Mesendoderm (in vitro differentiated cells): ENCODE data around the gene PPA2.

Experiments
- DNase-seq: peaks from one replicate; pipeline ENCODE4 v3.0.0; 2013
- H2AK5ac ChIP-seq: 2 replicates; pipeline ENCODE4 v1.6.1; 2013; ENCODE audit warnings: low read length, inconsistent platforms
- H2BK120ac ChIP-seq: 2 replicates; pipeline ENCODE4 v1.6.1; 2013; ENCODE audit warnings: low read depth, mild to moderate bottlenecking, low read length, moderate library complexity, mixed read lengths
- H2BK15ac ChIP-seq: replicated peaks from 2 replicates; pipeline ENCODE4 v1.6.1; 2013; ENCODE audit warnings: low read depth, mild to moderate bottlenecking, moderate library complexity
- H2BK5ac ChIP-seq: 2 replicates; pipeline ENCODE4 v1.6.1; 2013; ENCODE audit warnings: low read length, inconsistent platforms
- H3K18ac ChIP-seq: 2 replicates; pipeline ENCODE4 v1.6.1; 2013; ENCODE audit warnings: mild to moderate bottlenecking, low read length, mixed read lengths
- H3K23ac ChIP-seq: one replicate; pipeline ENCODE4 v1.6.1; 2013; ENCODE audit warnings: low read length
- H3K27ac ChIP-seq: 2 replicates; pipeline ENCODE4 v1.5.1; 2013; ENCODE audit warnings: low read depth, mild to moderate bottlenecking, inconsistent platforms, low read length, moderate library complexity
- H3K27me3 ChIP-seq: 2 replicates; pipeline ENCODE4 v1.6.1; 2013; ENCODE audit warnings: low read length, control low read depth, mild to moderate bottlenecking, inconsistent platforms; ENCODE audit not compliant: insufficient read depth, poor library complexity
- H3K36me3 ChIP-seq: 2 replicates; pipeline ENCODE4 v1.6.1; 2013; ENCODE audit warnings: low read length, inconsistent platforms; ENCODE audit not compliant: control insufficient read depth, insufficient read depth
- H3K4ac ChIP-seq: one replicate; pipeline ENCODE4 v1.6.1; 2013; ENCODE audit warnings: low read depth, mild to moderate bottlenecking, low read length, moderate library complexity
- H3K4me1 ChIP-seq: 2 replicates; pipeline ENCODE4 v1.6.1; 2013; ENCODE audit warnings: low read depth, low read length, inconsistent platforms; ENCODE audit not compliant: control insufficient read depth
- H3K4me2 ChIP-seq: 2 replicates; pipeline ENCODE4 v1.6.1; 2013; ENCODE audit warnings: low read length
- H3K4me3 ChIP-seq: 2 replicates; pipeline ENCODE4 v1.5.1; 2013; ENCODE audit warnings: mild to moderate bottlenecking, low read length
- H3K56ac ChIP-seq: one replicate; pipeline ENCODE4 v1.6.1; 2013; ENCODE audit warnings: low read length
- H3K79me1 ChIP-seq: 2 replicates; pipeline ENCODE4 v1.6.1; 2013; ENCODE audit warnings: low read length, inconsistent platforms
- H3K79me2 ChIP-seq: 2 replicates; pipeline ENCODE4 v1.6.1; 2013; ENCODE audit warnings: mild to moderate bottlenecking, low read length; ENCODE audit not compliant: control insufficient read depth, insufficient read depth
- H3K9ac ChIP-seq: 2 replicates; pipeline ENCODE4 v1.6.1; 2013; ENCODE audit warnings: low read length, inconsistent platforms
- H4K5ac ChIP-seq: one replicate; pipeline ENCODE4 v1.6.1; 2013; ENCODE audit warnings: low read length
- H4K8ac ChIP-seq: one replicate; pipeline ENCODE4 v1.6.1; 2013; ENCODE audit warnings: low read depth, mild to moderate bottlenecking, control low read depth, low read length, moderate library complexity
- whole genome bisulfite sequencing: extraction: QIAGEN DNeasy Blood & Tissue Kit; methylation state at CpG from one replicate; pipeline ENCODE4 v1.1.7; 2013; ENCODE audit warnings: low lambda C conversion rate, missing lambda C conversion rate; ENCODE audit not compliant: insufficient coverage; ENCODE audit errors: extremely low coverage; 5-methylcytosine and 5-hydroxymethylcytosine counted together

Gene PPA2

DNA sequence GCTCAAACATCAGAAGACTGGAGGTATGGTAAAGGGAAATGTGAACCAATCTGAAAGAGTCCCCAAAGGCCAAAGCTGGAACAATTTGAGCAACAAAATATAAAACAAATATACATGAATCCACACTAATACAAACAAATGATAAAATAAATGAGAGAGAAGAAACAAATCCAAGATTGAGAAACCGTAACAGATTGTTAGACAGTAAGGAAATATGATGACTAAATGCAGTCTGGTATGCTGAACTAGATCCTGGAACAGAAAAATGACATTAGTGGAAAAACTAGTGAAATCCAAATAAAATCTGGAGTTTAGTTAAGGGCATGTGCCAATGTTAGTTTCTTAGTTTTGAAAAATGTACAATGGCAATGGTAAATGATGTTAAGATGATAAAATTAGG, 15.9 kb downstream of the PPA2 start:
- Histone ChIP-seq H3K4me1 (no peaks in the 10 kb centered on the region), H3K27ac (no peak overlapping the region), H3K27me3 (no peaks in the 10 kb centered on the region), H3K4ac (no peak overlapping the region), H2BK5ac (no peak overlapping the region), H3K4me2 (no peak overlapping the region), H4K8ac (no peak overlapping the region), H2BK120ac (no peak overlapping the region), H2BK15ac (no peak overlapping the region), H4K5ac (no peak overlapping the region), H3K23ac (no peak overlapping the region), H3K18ac (no peak overlapping the region), H3K79me1 (peaks cover 3% of the 10 kb centered on the region), H3K9ac (no peak overlapping the region), H3K4me3 (no peak overlapping the region), H3K36me3 (no peaks in the 10 kb centered on the region), H2AK5ac (no peak overlapping the region), H3K56ac (no peak overlapping the region), H3K79me2 (no peaks in the 10 kb centered on the region)
- DNase-seq = no peak
- no CpG with 5 or more reads among the region's 1 CpG for WGBS

DNA sequence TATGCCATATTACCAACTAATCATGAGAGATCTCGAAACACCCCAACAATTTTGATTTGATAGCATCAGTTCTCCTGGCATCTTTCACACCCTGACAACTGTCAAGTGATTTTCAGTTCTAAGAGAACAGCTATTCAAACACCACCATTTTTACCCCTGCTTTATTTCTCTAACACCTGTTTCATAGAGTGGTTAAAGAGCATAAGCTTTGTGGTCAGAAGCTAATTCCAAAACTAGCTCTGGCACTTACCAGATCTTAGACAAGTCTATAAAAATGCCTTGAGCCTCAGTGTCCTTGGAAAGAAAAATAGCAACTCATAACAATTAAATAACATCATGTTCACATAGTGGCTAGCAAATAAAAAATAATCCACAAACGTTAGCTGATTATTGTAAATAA, 17.9 kb downstream of the PPA2 start:
- Histone ChIP-seq H3K9ac (no peak overlapping the region), H4K8ac (no peak overlapping the region), H3K23ac (no peak overlapping the region), H3K27ac (no peak overlapping the region), H2BK5ac (no peak overlapping the region), H4K5ac (no peak overlapping the region), H3K4me2 (no peak overlapping the region), H3K18ac (no peak overlapping the region), H2BK15ac (no peak overlapping the region), H3K4ac (no peak overlapping the region), H3K56ac (no peak overlapping the region), H3K4me3 (no peak overlapping the region), H2AK5ac (no peak overlapping the region), H3K4me1 (no peaks in the 10 kb centered on the region), H3K79me2 (no peaks in the 10 kb centered on the region), H2BK120ac (no peak overlapping the region), H3K79me1 (peaks cover 2% of the 10 kb centered on the region), H3K27me3 (no peaks in the 10 kb centered on the region), H3K36me3 (no peaks in the 10 kb centered on the region)
- no peak for DNase-seq
- 100% methylated on average over 1 of the region's 2 CpGs for WGBS

DNA sequence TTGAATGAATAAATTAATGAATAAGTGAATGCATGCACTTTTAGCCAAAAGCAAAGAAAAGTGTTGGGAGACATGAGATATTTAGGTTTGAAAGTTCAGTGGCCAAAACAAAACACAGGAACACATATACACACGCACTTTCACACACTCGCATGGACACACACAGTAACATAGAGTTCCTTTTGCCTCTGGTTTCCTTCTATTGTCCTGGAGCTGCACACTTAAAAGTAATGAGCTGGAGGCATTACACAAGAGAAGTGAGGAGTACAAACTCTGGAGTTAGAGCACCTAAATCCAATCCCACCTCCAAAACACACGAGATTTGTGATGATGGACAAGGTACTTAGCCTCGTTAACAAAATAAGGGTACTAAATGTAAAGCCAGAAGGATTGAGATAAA, 18.7 kb downstream of the PPA2 start:
- Histone ChIP-seq H3K79me2 (no peaks in the 10 kb centered on the region), H2AK5ac (no peak overlapping the region), H3K9ac (no peak overlapping the region), H3K56ac (no peak overlapping the region), H3K79me1 (peaks cover 2% of the 10 kb centered on the region), H4K5ac (no peak overlapping the region), H3K4me1 (no peaks in the 10 kb centered on the region), H3K27ac (no peak overlapping the region), H3K4me3 (no peak overlapping the region), H2BK15ac (no peak overlapping the region), H4K8ac (no peak overlapping the region), H3K4ac (no peak overlapping the region), H3K23ac (no peak overlapping the region), H3K27me3 (no peaks in the 10 kb centered on the region), H3K36me3 (no peaks in the 10 kb centered on the region), H2BK5ac (no peak overlapping the region), H3K4me2 (no peak overlapping the region), H2BK120ac (no peak overlapping the region), H3K18ac (no peak overlapping the region)
- no peak for DNase-seq
- no CpG with 5 or more reads among the region's 4 CpGs for WGBS

DNA sequence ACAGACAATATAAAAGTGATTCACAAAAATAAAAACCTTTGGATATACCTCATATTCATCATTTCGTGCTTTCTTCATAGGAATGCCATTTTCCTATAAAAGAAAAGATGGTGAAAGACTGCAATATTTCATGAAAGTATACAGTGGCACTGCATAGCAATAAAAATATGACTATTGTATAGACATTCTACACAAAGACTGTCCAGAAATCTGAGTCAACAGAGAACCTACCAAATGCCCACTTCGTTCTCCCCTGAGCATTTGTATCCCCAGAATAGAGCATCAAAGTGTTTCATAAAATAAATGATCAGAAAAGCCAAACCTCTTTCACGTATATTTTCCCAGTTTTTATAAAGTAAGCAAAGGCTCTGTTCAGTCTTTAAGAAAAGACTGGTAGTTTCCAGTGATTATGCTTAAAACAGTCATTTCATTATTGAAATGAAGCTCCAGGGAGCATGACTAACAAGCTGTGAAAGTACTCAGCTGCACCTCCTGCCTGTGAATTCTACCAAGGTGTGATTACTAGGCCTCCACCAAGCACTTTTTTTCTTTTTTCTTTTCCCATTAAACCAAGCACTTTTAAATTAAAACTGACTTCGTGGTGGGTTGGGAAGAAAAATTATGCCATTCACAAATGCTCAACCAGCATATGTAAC, 20.2 kb downstream of the PPA2 start:
- Histone ChIP-seq H3K4me1 (no peaks in the 10 kb centered on the region), H4K5ac (no peak overlapping the region), H3K4me3 (no peak overlapping the region), H2BK15ac (no peak overlapping the region), H2AK5ac (no peak overlapping the region), H3K79me2 (no peaks in the 10 kb centered on the region), H3K18ac (no peak overlapping the region), H3K27ac (no peak overlapping the region), H3K4ac (no peak overlapping the region), H3K36me3 (no peaks in the 10 kb centered on the region), H3K79me1 (peaks cover 2% of the 10 kb centered on the region), H2BK5ac (no peak overlapping the region), H3K23ac (no peak overlapping the region), H4K8ac (no peak overlapping the region), H3K4me2 (no peak overlapping the region), H3K56ac (no peak overlapping the region), H2BK120ac (no peak overlapping the region), H3K9ac (no peak overlapping the region), H3K27me3 (no peaks in the 10 kb centered on the region)
- no CpG with 5 or more reads among the region's 4 CpGs for WGBS
- peak; percentile 59 for DNase-seq

DNA sequence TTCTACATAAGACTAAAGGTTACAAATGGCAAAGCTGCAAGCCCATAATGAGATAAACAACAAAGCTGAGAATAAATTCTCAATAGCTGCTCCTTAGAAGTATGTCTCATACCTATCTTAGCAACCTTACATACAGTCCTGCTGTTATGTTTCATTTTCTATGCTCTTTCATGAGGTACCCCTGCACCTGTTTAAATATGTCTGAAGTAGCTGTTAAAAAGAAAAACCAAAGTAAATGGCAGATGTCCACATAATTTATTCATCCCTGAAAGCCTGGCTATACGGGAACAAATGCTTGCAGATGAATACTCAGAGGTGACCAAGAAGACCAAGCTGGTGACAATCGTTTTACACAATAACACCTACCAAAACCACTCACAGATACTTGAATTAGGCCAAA, 22.5 kb downstream of the PPA2 start:
- Histone ChIP-seq H3K4me2 (no peak overlapping the region), H2BK120ac (no peak overlapping the region), H3K18ac (no peak overlapping the region), H3K4ac (no peak overlapping the region), H3K36me3 (no peaks in the 10 kb centered on the region), H4K5ac (no peak overlapping the region), H2AK5ac (no peak overlapping the region), H3K27ac (no peak overlapping the region), H3K27me3 (no peaks in the 10 kb centered on the region), H2BK5ac (no peak overlapping the region), H3K9ac (no peak overlapping the region), H3K4me3 (no peak overlapping the region), H4K8ac (no peak overlapping the region), H3K56ac (no peak overlapping the region), H3K79me1 (peaks cover 2% of the 10 kb centered on the region), H3K79me2 (no peaks in the 10 kb centered on the region), H2BK15ac (no peak overlapping the region), H3K23ac (no peak overlapping the region), H3K4me1 (no peaks in the 10 kb centered on the region)
- WGBS = no CpG with 5 or more reads among the region's 2 CpGs
- no peak for DNase-seq

DNA sequence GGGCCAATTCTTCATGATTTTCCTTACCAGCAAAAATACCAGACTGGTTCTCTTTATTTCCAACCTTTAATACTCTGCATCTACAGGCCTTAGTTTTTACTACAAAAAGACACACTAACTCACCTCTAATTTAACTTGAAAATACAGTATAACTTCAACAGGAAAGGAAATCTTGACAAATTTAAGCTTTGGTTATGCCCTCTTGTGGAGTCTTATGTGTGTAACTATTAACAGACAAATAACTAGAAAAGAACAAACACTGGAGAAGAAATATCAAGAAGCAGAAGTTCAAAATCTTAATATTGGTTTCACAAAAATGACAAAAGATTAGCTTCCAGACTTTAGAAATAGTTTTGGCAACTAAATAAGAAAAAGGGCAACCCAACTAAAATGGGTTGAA, 33.0 kb downstream of the PPA2 start:
- Histone ChIP-seq H3K9ac (no peak overlapping the region), H3K56ac (no peak overlapping the region), H4K5ac (no peak overlapping the region), H2AK5ac (no peak overlapping the region), H3K4me1 (no peaks in the 10 kb centered on the region), H3K4ac (no peak overlapping the region), H3K27ac (no peak overlapping the region), H3K79me2 (no peaks in the 10 kb centered on the region), H3K36me3 (no peaks in the 10 kb centered on the region), H3K23ac (no peak overlapping the region), H2BK15ac (no peak overlapping the region), H3K79me1 (no peaks in the 10 kb centered on the region), H3K27me3 (no peaks in the 10 kb centered on the region), H3K18ac (no peak overlapping the region), H3K4me3 (no peak overlapping the region), H4K8ac (no peak overlapping the region), H3K4me2 (no peak overlapping the region), H2BK5ac (no peak overlapping the region), H2BK120ac (no peak overlapping the region)
- DNase-seq = no peak
